ENCODE measurements around the gene PCSK2.

DNA sequence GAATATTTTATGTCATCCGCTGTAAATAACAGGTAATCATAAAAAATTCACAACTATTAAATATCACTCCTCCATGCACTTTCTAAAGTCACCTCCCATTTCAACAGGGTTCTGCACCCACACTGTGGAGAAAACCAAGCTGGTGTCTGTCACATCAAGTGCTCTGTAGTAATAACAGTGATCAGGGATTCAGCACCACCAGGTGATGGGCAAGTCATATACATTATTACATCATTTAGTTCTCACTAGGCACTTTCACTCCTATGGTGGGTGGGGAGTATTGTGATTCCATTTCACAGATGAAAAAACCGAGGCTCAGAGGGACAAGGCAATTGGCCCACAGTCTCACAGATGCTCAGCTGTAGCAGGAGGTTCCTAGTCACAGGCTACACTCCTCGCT, 295.7 kb downstream of the PCSK2 start:
- no peak for TF ChIP-seq POLR2A (IDR thresholded peaks at IDR 0.05)
- TF ChIP-seq, protein P1, sequence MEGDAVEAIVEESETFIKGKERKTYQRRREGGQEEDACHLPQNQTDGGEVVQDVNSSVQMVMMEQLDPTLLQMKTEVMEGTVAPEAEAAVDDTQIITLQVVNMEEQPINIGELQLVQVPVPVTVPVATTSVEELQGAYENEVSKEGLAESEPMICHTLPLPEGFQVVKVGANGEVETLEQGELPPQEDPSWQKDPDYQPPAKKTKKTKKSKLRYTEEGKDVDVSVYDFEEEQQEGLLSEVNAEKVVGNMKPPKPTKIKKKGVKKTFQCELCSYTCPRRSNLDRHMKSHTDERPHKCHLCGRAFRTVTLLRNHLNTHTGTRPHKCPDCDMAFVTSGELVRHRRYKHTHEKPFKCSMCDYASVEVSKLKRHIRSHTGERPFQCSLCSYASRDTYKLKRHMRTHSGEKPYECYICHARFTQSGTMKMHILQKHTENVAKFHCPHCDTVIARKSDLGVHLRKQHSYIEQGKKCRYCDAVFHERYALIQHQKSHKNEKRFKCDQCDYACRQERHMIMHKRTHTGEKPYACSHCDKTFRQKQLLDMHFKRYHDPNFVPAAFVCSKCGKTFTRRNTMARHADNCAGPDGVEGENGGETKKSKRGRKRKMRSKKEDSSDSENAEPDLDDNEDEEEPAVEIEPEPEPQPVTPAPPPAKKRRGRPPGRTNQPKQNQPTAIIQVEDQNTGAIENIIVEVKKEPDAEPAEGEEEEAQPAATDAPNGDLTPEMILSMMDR (IDR thresholded peaks at IDR 0.05) = no peak

Measured in esophagus squamous epithelium (tissue), 4 donors.